ENCODE data around the gene ASCC3. TPM values are rescaled to one million over a fixed set of nuclear protein-coding genes. Genes with fewer than 3 reads are reported as not detected.

Gene ASCC3
- total RNA-seq, 2 experiments from 2014 or later, result 28.5 to 47.5 TPM

GRCh38 chr6:100889351-100889750, 8.2 kb upstream of the ASCC3 start:
- no peaks in the 10 kb centered on the region for H3K9me2 ChIP-seq (ENCODE audit: insufficient read depth, low read length)
- H3K4me3 ChIP-seq (ENCODE audit: low read depth, low read length, poor library complexity, severe bottlenecking), result no peak overlapping the region
- no peak overlapping the region for H2AFZ ChIP-seq (ENCODE audit: low read length)
- intact Hi-C loops (cut with micrococcal nuclease; ENCODE audit: unreplicated experiment), result no loop called here
- no TSS peak for BruUV-seq (replicated peaks)
- H3K9me3 ChIP-seq (ENCODE audit: low read length), result no peaks in the 10 kb centered on the region
- ChIA-PET POLR2A (no interaction called here), CTCF (ENCODE audit: unreplicated experiment) (no interaction called here)
- no peak for DNase-seq (ENCODE audit: low spot score)
- H3K4me2 ChIP-seq (ENCODE audit: low read length), result no peak overlapping the region
- no peak overlapping the region for H3K27ac ChIP-seq (ENCODE audit: low read depth, low read length, poor library complexity, severe bottlenecking)
- H4K20me1 ChIP-seq (ENCODE audit: insufficient read depth, low read length), result no peaks in the 10 kb centered on the region
- no peaks in the 10 kb centered on the region for H3K36me3 ChIP-seq (ENCODE audit: insufficient read depth, low read length)
- H3K4me1 ChIP-seq (ENCODE audit: insufficient read depth, low read length, poor library complexity, severe bottlenecking), result no peaks in the 10 kb centered on the region
- TF ChIP-seq, protein P1, sequence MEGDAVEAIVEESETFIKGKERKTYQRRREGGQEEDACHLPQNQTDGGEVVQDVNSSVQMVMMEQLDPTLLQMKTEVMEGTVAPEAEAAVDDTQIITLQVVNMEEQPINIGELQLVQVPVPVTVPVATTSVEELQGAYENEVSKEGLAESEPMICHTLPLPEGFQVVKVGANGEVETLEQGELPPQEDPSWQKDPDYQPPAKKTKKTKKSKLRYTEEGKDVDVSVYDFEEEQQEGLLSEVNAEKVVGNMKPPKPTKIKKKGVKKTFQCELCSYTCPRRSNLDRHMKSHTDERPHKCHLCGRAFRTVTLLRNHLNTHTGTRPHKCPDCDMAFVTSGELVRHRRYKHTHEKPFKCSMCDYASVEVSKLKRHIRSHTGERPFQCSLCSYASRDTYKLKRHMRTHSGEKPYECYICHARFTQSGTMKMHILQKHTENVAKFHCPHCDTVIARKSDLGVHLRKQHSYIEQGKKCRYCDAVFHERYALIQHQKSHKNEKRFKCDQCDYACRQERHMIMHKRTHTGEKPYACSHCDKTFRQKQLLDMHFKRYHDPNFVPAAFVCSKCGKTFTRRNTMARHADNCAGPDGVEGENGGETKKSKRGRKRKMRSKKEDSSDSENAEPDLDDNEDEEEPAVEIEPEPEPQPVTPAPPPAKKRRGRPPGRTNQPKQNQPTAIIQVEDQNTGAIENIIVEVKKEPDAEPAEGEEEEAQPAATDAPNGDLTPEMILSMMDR (conservative IDR thresholded peaks at IDR 0.05; ENCODE audit: low read length), result no peak
- TF ChIP-seq EZH2phosphoT487 (IDR thresholded peaks at IDR 0.05; ENCODE audit: borderline replicate concordance, low read depth, low read length), result no peak
- H3K79me2 ChIP-seq (ENCODE audit: insufficient read depth, low read depth, low read length), result no peaks in the 10 kb centered on the region

DNA sequence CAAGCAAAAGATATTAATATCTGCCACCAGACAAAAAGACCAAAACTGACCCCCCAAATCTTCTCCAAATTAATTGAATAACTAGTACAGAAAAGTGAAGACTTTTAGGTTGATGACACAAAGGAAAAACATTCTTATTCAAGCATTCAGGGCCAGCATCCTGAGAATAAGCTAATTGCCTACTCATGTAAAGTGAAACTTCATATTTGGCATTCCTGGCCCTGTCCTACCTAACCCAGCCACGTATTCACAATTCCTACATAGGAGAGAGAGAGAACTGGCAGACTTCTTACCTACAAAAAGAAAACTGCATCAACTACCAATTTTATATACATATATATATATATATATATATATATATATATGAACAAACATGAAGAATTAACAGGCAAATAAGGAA, 4.9 kb upstream of the ASCC3 start:
- Histone ChIP-seq H3K79me2 (ENCODE audit: insufficient read depth, low read depth, low read length) (no peaks in the 10 kb centered on the region; the same call in 1 of the 2 replicates), H3K27ac (ENCODE audit: low read depth, low read length, poor library complexity, severe bottlenecking) (no peak overlapping the region), H3K9me3 (ENCODE audit: low read length) (no peaks in the 10 kb centered on the region), H3K4me1 (ENCODE audit: insufficient read depth, low read length, poor library complexity, severe bottlenecking) (peaks cover 7% of the 10 kb centered on the region), H2AFZ (ENCODE audit: low read length) (no peak overlapping the region), H4K20me1 (ENCODE audit: insufficient read depth, low read length) (no peaks in the 10 kb centered on the region), H3K36me3 (ENCODE audit: insufficient read depth, low read length) (no peaks in the 10 kb centered on the region), H3K4me3 (ENCODE audit: low read depth, low read length, poor library complexity, severe bottlenecking) (no peak overlapping the region), H3K4me2 (ENCODE audit: low read length) (no peak overlapping the region), H3K9me2 (ENCODE audit: insufficient read depth, low read length) (no peaks in the 10 kb centered on the region)
- BruUV-seq (replicated peaks), result no TSS peak
- POLR2A ChIA-PET, result no interaction called here
- intact Hi-C loops (cut with micrococcal nuclease; ENCODE audit: unreplicated experiment), result no loop called here
- no peak for TF ChIP-seq EZH2phosphoT487 (IDR thresholded peaks at IDR 0.05; ENCODE audit: borderline replicate concordance, low read depth, low read length)
- TF ChIP-seq, protein P1 (conservative IDR thresholded peaks at IDR 0.05; ENCODE audit: low read length), result no peak
- DNase-seq (ENCODE audit: low spot score), result no peak
- CTCF ChIA-PET (ENCODE audit: unreplicated experiment), result no interaction called here

DNA sequence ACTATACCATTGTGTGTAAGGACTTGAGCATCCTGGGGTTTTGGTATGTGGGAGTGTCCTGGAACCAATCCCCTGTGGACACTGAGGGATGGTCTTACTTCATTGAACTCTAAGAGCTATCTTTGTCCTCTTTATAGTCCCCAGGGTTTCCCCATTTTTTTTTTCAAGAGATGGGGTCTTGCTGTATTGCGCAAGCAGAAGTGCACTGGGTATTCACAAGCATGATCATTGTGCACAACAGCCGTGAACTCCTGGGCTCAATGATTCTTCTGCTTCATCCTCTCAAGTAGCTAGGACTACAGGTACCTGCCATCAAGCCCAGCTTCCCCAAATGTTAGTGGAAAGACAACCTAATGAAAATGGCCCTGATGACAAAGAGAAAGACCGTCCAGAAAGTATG, 2.2 kb upstream of the ASCC3 start:
- Histone ChIP-seq H3K4me2 (ENCODE audit: low read length) (no peak overlapping the region), H3K4me1 (ENCODE audit: insufficient read depth, low read length, poor library complexity, severe bottlenecking) (peaks cover 23% of the 10 kb centered on the region), H3K27ac (ENCODE audit: low read depth, low read length, poor library complexity, severe bottlenecking) (no peak overlapping the region), H3K4me3 (ENCODE audit: low read depth, low read length, poor library complexity, severe bottlenecking) (no peak overlapping the region), H3K9me2 (ENCODE audit: insufficient read depth, low read length) (no peaks in the 10 kb centered on the region), H3K79me2 (ENCODE audit: insufficient read depth, low read depth, low read length) (peaks cover 25% of the 10 kb centered on the region), H3K9me3 (ENCODE audit: low read length) (no peaks in the 10 kb centered on the region), H4K20me1 (ENCODE audit: insufficient read depth, low read length) (peaks cover 12% of the 10 kb centered on the region; the same call in 1 of the 2 replicates), H3K36me3 (ENCODE audit: insufficient read depth, low read length) (peaks cover 10% of the 10 kb centered on the region; the same call in 1 of the 2 replicates), H2AFZ (ENCODE audit: low read length) (no peak overlapping the region)
- ChIA-PET POLR2A (no interaction called here), CTCF (ENCODE audit: unreplicated experiment) (no interaction called here)
- TF ChIP-seq, protein P1 (conservative IDR thresholded peaks at IDR 0.05; ENCODE audit: low read length), result no peak
- no peak for TF ChIP-seq EZH2phosphoT487 (IDR thresholded peaks at IDR 0.05; ENCODE audit: borderline replicate concordance, low read depth, low read length)
- intact Hi-C loops (cut with micrococcal nuclease; ENCODE audit: unreplicated experiment), result no loop called here
- no peak for DNase-seq (ENCODE audit: low spot score)
- BruUV-seq (replicated peaks), result no TSS peak

Measured in OCI-LY7 (cell line).